HUES64 (cell line): ENCODE results near the gene PXT1.
"Not testable (repeated sequence)": the region's sequence is repeated elsewhere in the genome, so short reads cannot be mapped to it uniquely, and the experiment has no call there.

ENCODE experiments used
- H3K27ac ChIP-seq: 2 replicates; pipeline ENCODE4 v1.7.0; 2013; ENCODE audit warnings: low read depth, low read length, inconsistent platforms
- H3K27me3 ChIP-seq: 2 replicates; pipeline ENCODE4 v1.6.1; 2013; ENCODE audit warnings: mild to moderate bottlenecking, low read length; ENCODE audit not compliant: insufficient read depth
- H3K36me3 ChIP-seq: 2 replicates; pipeline ENCODE4 v1.6.1; 2013; ENCODE audit warnings: mild to moderate bottlenecking, low read length; ENCODE audit not compliant: insufficient read depth
- H3K4me1 ChIP-seq: 2 replicates; pipeline ENCODE4 v1.6.1; 2013; ENCODE audit warnings: mild to moderate bottlenecking, low read length, moderate library complexity; ENCODE audit not compliant: insufficient read depth
- H3K4me3 ChIP-seq: 2 replicates; pipeline ENCODE4 v1.5.1; 2013; ENCODE audit warnings: mild to moderate bottlenecking, low read length, moderate library complexity
- H3K9ac ChIP-seq: 2 replicates; pipeline ENCODE4 v1.6.1; 2013; ENCODE audit warnings: mild to moderate bottlenecking, low read depth, low read length
- H3K9me3 ChIP-seq: 2 replicates; pipeline ENCODE4 v1.6.1; 2013; ENCODE audit warnings: low read depth, low read length; ENCODE audit not compliant: insufficient read depth
- WGBS: fragments of 150-250, 120-280 bp; methylation state at CpG from one replicate; pipeline ENCODE4 v1.1.7; 2013; ENCODE audit warnings: missing lambda C conversion rate; 5-methylcytosine and 5-hydroxymethylcytosine counted together

The PXT1 gene

GRCh38 chr6:36422714-36423100 is 19.9 kb downstream of the PXT1 start:
- Histone ChIP-seq H3K4me1 (peaks cover 5% of the 10 kb centered on the region; the same call in 1 of the 2 replicates), H3K27ac (peak overlapping the region; percentile 39; the same call in 1 of the 2 replicates), H3K36me3 (no peaks in the 10 kb centered on the region), H3K9me3 (no peaks in the 10 kb centered on the region), H3K9ac (peak overlapping the region; percentile 46), H3K27me3 (no peaks in the 10 kb centered on the region), H3K4me3 (peak overlapping the region; percentile 58)
- 75% methylated on average over 3 of the region's 4 CpGs for WGBS

GRCh38 chr6:36419310-36419709 is 23.3 kb downstream of the PXT1 start:
- no peaks in the 10 kb centered on the region for H3K36me3 ChIP-seq
- H3K4me3 ChIP-seq: no peak overlapping the region
- no peak overlapping the region for H3K27ac ChIP-seq
- peaks cover 5% of the 10 kb centered on the region; the same call in 1 of the 2 replicates for H3K4me1 ChIP-seq
- WGBS: 100% methylated on average over 1 of the region's 1 CpG
- no peak overlapping the region for H3K9ac ChIP-seq
- H3K9me3 ChIP-seq: no peaks in the 10 kb centered on the region
- no peaks in the 10 kb centered on the region for H3K27me3 ChIP-seq

GRCh38 chr6:36418558-36418957 is 24.1 kb downstream of the PXT1 start:
- Histone ChIP-seq H3K9me3 (no peaks in the 10 kb centered on the region), H3K4me1 (peaks cover 5% of the 10 kb centered on the region; the same call in 1 of the 2 replicates), H3K27me3 (no peaks in the 10 kb centered on the region), H3K27ac (no peak overlapping the region), H3K36me3 (no peaks in the 10 kb centered on the region), H3K9ac (no peak overlapping the region), H3K4me3 (no peak overlapping the region)
- WGBS: 39% methylated on average over 3 of the region's 3 CpGs

- Histone ChIP-seq H3K27me3 (no peaks in the 10 kb centered on the region), H3K36me3 (no peaks in the 10 kb centered on the region), H3K9me3 (no peaks in the 10 kb centered on the region), H3K27ac (no peak overlapping the region), H3K9ac (no peak overlapping the region), H3K4me3 (no peak overlapping the region), H3K4me1 (no peaks in the 10 kb centered on the region)
- WGBS: 55% methylated on average over 1 of the region's 1 CpG
These were observed 28.2 kb downstream of the PXT1 start for GRCh38 chr6:36414481-36414880.

- Histone ChIP-seq H3K9me3 (no peaks in the 10 kb centered on the region), H3K4me3 (no peak overlapping the region), H3K4me1 (no peaks in the 10 kb centered on the region), H3K9ac (no peak overlapping the region), H3K36me3 (no peaks in the 10 kb centered on the region), H3K27me3 (no peaks in the 10 kb centered on the region), H3K27ac (no peak overlapping the region)
- WGBS: 96% methylated on average over 3 of the region's 4 CpGs
These were observed 28.9 kb downstream of the PXT1 start for GRCh38 chr6:36413489-36414480.

GRCh38 chr6:36409718-36410117 is 32.9 kb downstream of the PXT1 start:
- not testable (repeated sequence) for H3K4me1 ChIP-seq, H3K27ac ChIP-seq, H3K9ac ChIP-seq, H3K4me3 ChIP-seq, H3K9me3 ChIP-seq, H3K36me3 ChIP-seq, H3K27me3 ChIP-seq
- WGBS: 88% methylated on average over 5 of the region's 5 CpGs

GRCh38 chr6:36404164-36404563 is 38.5 kb downstream of the PXT1 start:
- H3K27ac ChIP-seq: no peak overlapping the region
- no peaks in the 10 kb centered on the region for H3K9me3 ChIP-seq
- 98% methylated on average over 4 of the region's 4 CpGs for WGBS
- no peaks in the 10 kb centered on the region for H3K4me1 ChIP-seq
- peaks cover 2% of the 10 kb centered on the region; the same call in 1 of the 2 replicates for H3K27me3 ChIP-seq
- no peak overlapping the region for H3K4me3 ChIP-seq
- no peaks in the 10 kb centered on the region for H3K36me3 ChIP-seq
- H3K9ac ChIP-seq: no peak overlapping the region

- H3K4me3 ChIP-seq: no peak overlapping the region
- peaks cover 2% of the 10 kb centered on the region; the same call in 1 of the 2 replicates for H3K27me3 ChIP-seq
- H3K9ac ChIP-seq: no peak overlapping the region
- 81% methylated on average over 3 of the region's 3 CpGs for WGBS
- no peaks in the 10 kb centered on the region for H3K9me3 ChIP-seq
- no peak overlapping the region for H3K27ac ChIP-seq
- no peaks in the 10 kb centered on the region for H3K36me3 ChIP-seq
- H3K4me1 ChIP-seq: no peaks in the 10 kb centered on the region
These were observed 40.2 kb downstream of the PXT1 start for GRCh38 chr6:36402481-36402880.

GRCh38 chr6:36399970-36400369 is 42.7 kb downstream of the PXT1 start:
- no peaks in the 10 kb centered on the region for H3K4me1 ChIP-seq
- no peak overlapping the region for H3K4me3 ChIP-seq
- 80% methylated on average over 1 of the region's 1 CpG for WGBS
- no peak overlapping the region for H3K9ac ChIP-seq
- no peaks in the 10 kb centered on the region for H3K36me3 ChIP-seq
- no peaks in the 10 kb centered on the region for H3K9me3 ChIP-seq
- no peak overlapping the region for H3K27ac ChIP-seq
- H3K27me3 ChIP-seq: no peaks in the 10 kb centered on the region

- Histone ChIP-seq H3K27ac (no peak overlapping the region), H3K9me3 (no peaks in the 10 kb centered on the region), H3K9ac (no peak overlapping the region), H3K27me3 (peaks cover 27% of the 10 kb centered on the region), H3K4me3 (no peak overlapping the region), H3K4me1 (no peaks in the 10 kb centered on the region), H3K36me3 (no peaks in the 10 kb centered on the region)
- 83% methylated on average over 5 of the region's 5 CpGs for WGBS
These were observed 50.0 kb downstream of the PXT1 start for GRCh38 chr6:36392621-36393020.

- Histone ChIP-seq H3K36me3 (no peaks in the 10 kb centered on the region), H3K9ac (no peak overlapping the region), H3K27me3 (peaks cover 54% of the 10 kb centered on the region), H3K9me3 (no peaks in the 10 kb centered on the region), H3K27ac (no peak overlapping the region), H3K4me1 (no peaks in the 10 kb centered on the region), H3K4me3 (no peak overlapping the region)
These were observed 53.3 kb downstream of the PXT1 start for GRCh38 chr6:36389353-36389752.
